ENCODE data around the gene ZNF670.
"Not testable (repeated sequence)": the region's sequence is repeated elsewhere in the genome, so short reads cannot be mapped to it uniquely, and the experiment has no call there.

ZNF670 gene

DNA sequence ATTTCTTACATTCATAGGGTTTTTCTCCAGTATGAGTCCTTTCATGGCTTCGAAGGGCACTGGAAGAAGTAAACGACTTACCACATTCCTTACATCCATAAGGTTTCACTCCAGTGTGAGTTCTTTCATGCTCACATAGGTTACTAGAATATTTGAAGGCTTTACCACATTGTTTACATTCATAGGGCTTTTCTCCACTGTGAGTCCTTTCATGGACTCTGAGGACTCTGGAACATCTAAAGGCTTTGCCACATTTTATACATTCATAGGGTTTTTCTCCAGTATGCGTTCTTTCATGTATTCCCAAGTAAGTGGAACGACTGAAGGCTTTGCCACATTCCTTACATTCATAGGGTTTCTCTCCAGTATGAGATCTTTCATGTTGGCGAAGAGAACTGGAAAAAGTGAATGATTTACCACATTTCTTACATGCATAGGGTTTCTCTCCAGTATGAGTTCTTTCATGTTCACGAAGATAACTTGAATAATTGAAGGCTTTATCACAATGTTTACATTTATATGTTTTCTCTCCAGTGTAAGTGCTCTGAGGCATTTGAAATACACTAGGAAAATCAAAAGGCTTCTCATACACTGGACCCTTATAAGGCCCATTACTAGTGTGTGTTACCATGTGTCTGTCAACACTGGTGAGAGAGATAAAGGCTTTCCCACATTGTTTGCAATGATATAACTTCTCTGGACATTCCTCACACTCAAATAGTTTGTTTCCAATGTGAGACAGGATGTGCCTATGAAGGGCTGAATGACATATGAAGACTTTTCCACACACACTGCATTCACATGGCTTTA lies 40.9 kb downstream of the ZNF670 start:
- DNase-seq, result no peak

DNA sequence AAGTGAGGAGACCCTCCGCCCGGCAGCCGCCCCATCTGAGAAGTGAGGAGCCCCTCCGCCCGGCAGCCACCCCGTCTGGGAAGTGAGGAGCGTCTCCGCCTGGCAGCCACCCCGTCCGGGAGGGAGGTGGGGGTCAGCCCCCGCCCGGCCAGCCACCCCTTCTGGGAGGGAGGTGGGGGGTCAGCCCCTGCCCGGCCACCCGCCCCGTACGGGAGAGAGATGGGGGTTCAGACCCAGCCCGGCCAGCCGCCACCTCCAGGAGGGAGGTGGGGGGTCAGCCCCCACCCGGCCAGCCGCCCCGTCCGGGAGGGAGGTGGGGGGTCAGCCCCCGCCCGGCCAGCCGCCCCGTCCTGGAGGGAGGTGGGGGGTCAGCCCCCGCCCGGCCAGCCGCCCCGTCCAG lies 46.3 kb downstream of the ZNF670 start:
- DNase-seq, result not testable (repeated sequence)

Data from NCI-H187 (cell line).